GM18951 (cell line): ENCODE results near the gene SNCG.
"Not testable (repeated sequence)": the region's sequence is repeated elsewhere in the genome, so short reads cannot be mapped to it uniquely, and the experiment has no call there.

Source experiments
- POLR2A ChIP-seq: IDR thresholded peaks from 4 replicates; pipeline ENCODE4 v1.6.1; 2011; ENCODE audit warnings: mild to moderate bottlenecking; ENCODE audit not compliant: insufficient read length, insufficient read depth; ENCODE audit errors: extremely low read depth
- in situ Hi-C: fragments of 300-500 bp; cut with MboI; formaldehyde crosslinking; loops from one replicate; pipeline ENCODE4 v1.12.0; 2022; ENCODE audit warnings: low sequenced_read_pairs, mixed read lengths, inconsistent platforms; ENCODE audit not compliant: unreplicated experiment

The SNCG gene

DNA sequence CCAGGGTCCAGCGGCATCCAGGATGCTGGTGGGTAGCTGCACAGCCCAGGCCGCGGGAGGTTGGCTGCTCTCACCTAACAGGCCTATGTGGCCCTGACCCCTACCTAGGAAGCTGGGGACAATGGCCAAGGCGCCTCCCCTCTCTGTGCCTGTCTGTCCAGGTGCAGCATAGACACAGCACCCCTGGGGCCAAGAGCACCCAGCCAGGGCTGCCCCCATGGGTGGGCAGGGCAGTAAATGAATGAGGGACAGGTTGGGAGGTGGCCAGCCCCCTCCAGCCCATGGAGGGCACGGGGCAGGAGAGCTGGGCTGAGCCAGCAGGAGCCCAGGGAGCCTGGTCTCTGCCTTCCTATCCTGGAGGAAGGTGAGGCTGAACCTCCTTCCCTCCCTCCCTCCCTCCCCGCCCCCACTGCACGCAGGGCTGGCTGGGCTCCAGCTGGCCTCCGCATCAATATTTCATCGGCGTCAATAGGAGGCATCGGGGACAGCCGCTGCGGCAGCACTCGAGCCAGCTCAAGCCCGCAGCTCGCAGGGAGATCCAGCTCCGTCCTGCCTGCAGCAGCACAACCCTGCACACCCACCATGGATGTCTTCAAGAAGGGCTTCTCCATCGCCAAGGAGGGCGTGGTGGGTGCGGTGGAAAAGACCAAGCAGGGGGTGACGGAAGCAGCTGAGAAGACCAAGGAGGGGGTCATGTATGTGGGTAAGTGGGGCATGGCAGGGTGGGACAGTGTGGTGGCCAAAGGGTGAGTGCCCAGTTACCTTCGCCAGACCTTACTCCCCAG lies at the start of gene SNCG:
Gene SNCG, plus strand, starts transcription at position 484 of the 785 bp plus-strand sequence. Its CDS starts 99 bp downstream, at position 583.
- TF ChIP-seq POLR2A: no peak

DNA sequence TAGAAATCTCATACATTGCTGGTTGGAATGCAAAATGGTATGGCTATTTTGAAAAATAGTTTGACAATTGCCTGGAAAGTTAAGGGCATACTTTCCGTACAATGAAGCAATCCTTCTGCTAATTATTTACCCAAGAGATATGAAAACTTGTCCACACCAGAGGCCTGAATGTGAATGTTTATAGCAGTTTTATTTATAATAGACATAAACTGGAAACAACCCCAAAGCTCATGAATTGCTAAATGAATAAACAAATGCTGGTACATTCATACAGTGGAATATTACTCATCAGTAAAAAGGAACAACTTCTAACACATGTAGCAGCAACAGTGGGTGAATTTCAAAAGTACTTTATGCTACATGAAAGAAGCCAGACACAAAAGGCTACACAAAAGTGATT lies 43.7 kb upstream of the SNCG start:
- in situ Hi-C loops: no loop called here
- TF ChIP-seq POLR2A: no peak

More for the DNA sequence above, at the start of gene SNCG:
- in situ Hi-C loops: no loop called here

GRCh38 chr10:86918022-86918471 lies 40.4 kb upstream of the SNCG start:
- no peak for TF ChIP-seq POLR2A
- in situ Hi-C loops: no loop called here

DNA sequence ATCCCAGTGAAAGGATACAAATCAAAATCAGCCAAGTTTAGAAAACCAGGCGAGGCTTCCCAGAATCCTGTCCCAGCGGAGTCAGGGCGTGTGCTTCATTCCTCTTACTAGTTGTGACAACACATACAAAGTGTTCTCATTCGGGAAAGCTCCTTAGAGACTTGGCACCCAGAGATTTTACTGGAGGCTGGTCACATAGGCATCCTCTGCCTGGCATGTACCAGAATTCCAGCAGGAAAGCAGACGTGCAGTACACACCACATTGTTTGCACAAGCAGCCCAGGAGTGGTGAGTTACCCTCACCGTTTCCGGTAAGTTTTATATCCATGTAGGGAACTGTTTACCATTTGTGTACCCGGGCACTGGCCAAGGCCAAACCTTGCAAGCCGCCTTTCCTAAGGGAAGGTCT lies 35.8 kb upstream of the SNCG start:
- in situ Hi-C loops: no loop called here
- TF ChIP-seq POLR2A: no peak

DNA sequence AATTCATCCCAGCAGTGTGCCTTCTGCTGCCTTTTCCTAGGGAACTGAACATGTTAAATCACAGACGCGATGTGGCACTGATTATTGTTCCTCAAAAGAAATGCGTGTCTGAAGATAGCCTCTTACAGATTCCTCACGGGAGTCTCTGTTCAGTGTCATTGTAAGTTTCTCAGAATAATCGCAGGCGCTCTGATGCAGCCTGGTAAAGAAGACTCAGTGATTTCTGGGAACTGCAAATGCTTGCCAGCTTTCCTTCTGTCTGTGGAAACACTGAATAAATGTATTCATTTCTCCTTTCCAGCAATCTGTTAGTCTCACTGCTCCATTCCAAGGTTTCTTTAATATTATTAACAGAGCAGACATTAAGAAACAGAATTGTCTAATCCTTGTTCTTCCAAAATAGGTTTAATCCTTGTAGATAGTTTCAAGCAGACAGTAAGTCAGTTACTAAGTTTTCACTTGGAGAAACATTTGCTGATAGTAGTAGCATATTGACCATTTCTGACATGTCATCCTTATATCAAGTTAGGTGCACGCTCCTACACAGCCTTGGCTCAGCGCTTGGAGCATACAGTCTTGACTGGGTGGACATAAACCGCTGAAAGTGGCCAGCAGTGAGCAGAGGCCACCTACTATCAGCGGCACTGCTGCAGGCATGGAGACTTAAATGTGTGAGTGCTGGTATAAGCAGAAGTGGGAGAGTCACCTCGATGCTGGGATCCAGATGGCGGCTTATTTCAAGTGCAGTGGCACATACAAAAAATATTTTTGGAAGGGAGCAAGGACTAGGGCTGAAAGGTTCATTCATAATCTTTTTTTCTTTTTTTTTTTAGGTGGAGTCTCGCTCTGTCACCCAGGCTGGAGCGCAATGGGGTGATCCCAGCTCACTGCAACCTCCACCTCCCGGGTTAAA lies 28.7 kb upstream of the SNCG start:
- no peak for TF ChIP-seq POLR2A
- in situ Hi-C loops: no loop called here

DNA sequence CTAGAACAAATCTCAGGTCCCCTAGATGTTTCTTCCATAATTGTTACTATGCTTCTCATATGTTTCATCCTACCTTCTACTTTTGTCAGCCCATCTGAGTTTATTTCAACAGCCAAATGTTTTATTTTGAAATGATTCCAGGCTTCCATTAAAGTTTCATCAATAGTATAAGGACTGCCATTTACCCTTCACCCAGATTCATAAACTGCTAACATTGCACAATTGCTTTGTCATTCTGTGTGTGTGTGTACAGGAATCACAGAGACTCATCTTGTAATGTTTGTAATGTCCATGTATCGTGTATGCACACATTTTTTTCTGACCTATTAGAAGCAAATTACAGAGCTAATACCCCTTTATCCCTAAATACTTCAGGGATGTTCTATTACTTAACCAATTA lies 26.5 kb upstream of the SNCG start:
- no peak for TF ChIP-seq POLR2A
- in situ Hi-C loops: no loop called here

- in situ Hi-C loops: no loop called here
- TF ChIP-seq POLR2A: no peak
Observed at GRCh38 chr10:86932674-86933073, 25.7 kb upstream of the SNCG start.

DNA sequence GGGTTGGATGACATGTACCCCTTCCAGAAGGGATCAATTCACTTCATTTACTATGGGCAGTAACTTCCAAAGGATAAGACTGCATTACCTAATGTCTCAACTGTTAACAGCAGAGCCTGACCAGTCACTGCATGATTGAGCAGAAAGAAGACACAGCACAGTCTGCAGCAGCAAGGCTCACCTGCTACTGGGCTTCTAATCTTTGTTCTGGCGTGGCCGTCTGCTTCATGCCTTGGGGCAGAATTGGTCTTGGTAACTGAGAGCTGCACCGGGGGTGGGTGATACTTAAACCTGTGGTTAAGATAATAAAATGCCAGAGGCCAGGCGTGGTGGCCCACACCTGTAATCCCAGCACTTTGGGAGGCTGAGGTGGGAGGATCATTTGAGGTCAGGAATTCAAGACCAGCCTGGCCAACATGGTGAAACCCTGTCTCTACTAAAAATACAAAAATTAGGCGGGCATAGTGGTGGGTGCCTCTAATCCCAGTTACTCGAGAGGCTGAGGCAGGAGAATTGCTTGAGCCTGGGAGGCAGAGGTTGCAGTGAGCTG lies 24.2 kb upstream of the SNCG start:
- in situ Hi-C loops: not testable (repeated sequence)

DNA sequence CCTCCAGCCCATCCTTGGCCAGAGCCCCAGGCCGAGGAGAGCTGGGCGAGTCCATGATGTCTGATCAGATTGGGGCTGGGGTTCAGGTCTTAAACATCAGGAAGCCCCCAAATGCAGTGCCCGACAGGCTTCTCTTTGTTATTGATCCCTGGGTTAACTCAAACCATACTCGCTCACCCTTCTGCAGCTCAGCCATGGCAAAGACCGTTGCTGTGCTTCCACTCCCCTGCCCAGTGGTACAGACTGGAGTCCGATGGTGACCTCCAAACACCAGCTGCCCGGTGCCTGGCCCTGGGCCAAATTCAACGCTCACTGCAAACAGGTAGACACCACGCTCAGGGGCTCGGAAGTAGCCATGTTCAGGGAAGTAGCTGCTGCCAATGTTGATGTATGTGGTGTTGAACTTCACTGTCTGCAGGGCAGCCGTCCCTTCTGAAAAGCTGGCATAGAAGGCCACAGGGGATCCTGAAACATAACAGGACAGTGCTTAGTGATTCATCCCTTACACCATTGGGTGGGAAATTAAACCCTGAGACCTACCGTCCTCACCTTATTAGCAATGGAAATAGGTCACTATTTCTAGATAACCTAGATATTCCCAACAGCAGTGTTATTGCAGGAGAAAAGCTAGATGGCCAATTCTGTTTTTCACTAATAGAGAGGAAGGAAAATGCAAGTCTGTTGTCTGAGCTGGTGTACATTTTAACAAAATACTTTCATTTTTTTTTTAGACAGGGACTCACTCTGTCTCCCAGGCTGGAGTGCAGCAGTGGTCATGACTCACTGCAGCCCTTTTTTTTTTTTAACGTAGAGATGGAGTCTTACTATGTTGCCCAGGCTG lies 21.5 kb upstream of the SNCG start:
- TF ChIP-seq POLR2A: no peak
- in situ Hi-C loops: no loop called here

GRCh38 chr10:86937502-86938154 lies 20.8 kb upstream of the SNCG start:
- in situ Hi-C loops: no loop called here
- no peak for TF ChIP-seq POLR2A

GRCh38 chr10:86938260-86938659 lies 20.1 kb upstream of the SNCG start:
- in situ Hi-C loops: no loop called here
- TF ChIP-seq POLR2A: no peak

DNA sequence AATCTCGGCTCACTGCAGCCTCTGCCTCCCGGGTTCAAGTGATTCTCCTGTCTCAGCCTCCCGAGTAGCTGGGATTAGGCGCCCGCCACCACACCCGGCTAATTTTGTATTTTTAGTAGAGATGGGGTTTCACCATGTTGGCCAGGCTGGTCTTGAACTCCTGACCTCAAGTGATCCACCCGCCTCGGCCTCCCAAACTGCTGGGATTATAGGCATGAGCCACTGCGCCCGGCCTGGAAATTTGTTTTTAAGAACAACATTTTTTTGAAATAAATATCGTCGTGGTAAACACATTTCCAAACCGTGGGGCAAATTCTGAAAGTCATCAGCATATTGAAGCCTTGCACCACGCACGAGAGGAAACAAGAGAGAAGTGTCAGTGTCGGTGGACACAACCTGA lies 18.3 kb upstream of the SNCG start:
- in situ Hi-C loops: not testable (repeated sequence)
